CD4-positive, alpha-beta T cell treated with Interleukin-10 for 1 hour (primary cell): ENCODE data around the gene PCOLCE2.

Experiments
- DNase-seq: peaks from one replicate; pipeline ENCODE4 v3.0.0-alpha.2; 2020

PCOLCE2 gene, protein sequence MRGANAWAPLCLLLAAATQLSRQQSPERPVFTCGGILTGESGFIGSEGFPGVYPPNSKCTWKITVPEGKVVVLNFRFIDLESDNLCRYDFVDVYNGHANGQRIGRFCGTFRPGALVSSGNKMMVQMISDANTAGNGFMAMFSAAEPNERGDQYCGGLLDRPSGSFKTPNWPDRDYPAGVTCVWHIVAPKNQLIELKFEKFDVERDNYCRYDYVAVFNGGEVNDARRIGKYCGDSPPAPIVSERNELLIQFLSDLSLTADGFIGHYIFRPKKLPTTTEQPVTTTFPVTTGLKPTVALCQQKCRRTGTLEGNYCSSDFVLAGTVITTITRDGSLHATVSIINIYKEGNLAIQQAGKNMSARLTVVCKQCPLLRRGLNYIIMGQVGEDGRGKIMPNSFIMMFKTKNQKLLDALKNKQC

DNA sequence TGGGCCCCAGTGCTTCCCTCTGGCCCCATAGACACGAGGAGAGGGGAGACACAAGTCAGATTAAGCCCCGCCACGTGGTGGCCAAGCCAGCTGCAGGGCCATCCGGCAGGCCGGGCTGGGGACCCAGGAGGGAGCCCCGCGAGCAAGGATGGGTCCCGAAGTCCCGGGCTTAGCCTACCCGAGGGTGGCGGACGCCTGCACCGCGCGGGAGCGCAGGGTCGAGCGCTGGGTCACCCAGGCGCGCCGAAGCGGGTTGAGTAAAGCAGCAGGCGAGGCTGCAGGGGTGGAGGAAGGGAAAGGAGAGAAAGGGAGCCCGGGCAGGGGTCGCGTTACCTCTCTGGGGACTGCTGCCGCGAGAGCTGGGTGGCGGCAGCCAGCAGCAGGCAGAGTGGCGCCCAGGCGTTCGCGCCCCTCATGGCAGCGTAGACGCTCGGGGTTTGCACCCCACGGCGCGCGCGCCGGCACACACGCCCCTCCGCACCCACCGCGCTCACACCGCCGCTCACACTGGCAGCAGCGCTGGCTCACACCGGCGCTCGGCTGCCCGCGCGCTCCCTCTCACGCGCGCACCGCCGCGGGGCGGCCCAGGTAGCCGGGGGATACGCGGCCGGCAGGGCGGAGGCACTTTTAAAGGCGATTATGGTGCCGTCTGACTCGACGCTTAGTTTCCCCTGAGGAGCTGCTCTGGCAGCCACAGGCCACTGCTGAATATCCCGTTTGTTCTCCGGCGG lies at the start of gene PCOLCE2:
Gene PCOLCE2 (minus strand): TSS at position 603 of the 731 bp plus-strand sequence. CDS start 187 bp downstream, at position 416.
- DNase-seq = no peak

DNA sequence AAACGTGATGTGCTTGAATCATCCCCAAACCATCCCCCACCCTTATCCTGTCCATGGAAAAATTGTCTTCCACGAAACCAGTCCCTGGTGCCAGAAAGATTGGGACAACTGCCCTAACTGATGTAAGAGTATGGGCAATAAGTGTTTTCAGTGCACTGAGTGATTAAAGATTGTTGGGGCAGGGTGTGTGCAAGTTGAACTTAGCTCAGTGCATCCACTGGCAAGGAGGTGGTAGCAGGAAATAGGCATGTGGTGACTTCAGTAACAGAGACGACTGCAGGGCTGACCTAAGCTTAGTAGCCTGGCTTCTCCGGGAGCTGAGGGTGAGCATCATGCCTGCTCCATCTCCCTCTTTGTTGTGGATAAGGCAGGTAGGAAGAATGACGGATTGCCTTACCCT lies 47.1 kb upstream of the PCOLCE2 start:
- no peak for DNase-seq

DNA sequence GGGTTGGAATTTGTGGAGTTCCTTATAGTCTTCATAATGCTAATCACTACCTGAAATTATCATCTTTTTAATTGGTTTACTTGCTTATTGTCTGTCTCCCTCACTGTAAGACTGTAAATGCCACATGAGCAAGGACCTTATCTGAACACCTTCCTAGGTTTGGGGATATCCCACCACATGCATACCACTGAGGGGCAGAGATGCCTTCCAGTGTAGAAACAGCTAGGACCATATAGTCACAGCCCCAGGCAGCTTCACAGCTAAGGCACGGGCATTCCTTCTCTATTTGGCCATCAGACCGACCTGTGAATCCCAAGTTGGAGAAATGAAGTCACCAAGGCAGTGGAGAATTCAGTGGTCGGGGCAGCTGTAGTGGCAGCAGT lies 46.0 kb upstream of the PCOLCE2 start:
- DNase-seq = no peak

- no peak for DNase-seq
Measured at GRCh38 chr3:142934128-142934886, 45.4 kb upstream of the PCOLCE2 start.

DNA sequence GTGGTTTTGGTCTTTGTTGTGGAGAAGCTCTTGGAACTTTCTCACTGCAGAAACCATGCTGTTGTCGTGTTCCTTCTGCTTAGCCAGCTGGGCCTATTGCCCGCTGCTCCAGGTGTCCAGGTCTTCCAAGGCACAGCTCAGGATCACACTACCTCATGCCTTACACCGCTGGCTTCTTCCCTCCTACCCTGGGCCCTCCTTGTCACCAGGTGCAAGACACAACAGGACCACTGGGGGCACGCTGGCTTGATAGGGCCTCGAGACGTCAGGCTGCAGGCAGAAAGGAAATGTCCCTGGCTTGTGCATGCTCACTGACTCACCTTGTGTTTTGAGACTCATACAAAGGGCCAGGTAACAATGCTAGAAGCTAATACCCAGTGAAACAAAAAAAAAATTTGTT lies 42.3 kb upstream of the PCOLCE2 start:
- DNase-seq = peak; percentile 21

DNA sequence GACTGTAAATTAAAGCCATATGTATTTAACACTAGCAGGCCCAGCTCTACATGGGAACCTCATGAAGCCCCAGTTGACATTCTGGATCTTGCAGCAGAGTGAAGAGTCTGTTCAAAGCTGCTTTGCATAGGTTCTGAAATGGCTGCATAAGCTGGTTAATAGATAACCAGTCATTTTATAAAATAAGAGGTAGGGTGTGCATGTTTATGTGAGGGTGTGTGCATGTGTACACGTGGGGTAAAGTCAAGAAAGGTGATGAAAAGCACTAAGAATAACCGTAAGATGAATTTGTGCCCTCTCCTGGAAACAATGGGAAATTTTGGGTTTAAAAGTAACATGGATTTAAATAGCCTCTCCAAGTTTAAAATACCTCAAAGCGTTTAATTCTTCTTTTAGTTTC lies 41.6 kb upstream of the PCOLCE2 start:
- no peak for DNase-seq

GRCh38 chr3:142929890-142930289 lies 41.0 kb upstream of the PCOLCE2 start:
- no peak for DNase-seq

- peak; percentile 42 for DNase-seq
Measured at GRCh38 chr3:142929109-142929508, 40.2 kb upstream of the PCOLCE2 start.

DNA sequence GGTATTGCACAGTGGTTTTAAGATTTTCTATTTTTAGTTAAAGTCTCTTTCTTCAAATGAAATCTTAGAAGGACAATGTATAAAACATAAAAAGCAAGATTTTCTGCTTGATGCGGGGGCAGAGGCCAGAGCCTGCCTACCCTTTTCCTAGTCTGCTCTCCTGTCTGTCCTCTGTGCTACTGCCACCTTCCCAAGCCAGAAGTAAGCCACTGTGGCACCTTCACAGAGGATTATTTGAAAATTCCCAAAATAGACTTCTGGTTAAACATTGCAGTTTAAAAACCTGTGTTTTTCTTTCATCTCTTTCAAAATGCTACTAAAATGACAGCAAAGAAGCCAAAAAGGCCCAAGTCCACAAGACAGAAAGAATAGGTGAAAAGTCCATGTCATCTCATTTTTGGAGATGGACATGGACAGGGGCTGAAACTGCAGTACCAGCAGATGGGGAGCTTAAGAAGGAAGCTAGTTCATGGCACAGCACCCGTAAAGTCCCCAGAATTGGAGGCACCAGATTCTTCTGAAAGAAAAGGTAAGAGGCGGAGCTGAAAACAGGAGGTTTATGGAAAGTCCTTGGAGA lies 37.6 kb upstream of the PCOLCE2 start:
- no peak for DNase-seq

DNA sequence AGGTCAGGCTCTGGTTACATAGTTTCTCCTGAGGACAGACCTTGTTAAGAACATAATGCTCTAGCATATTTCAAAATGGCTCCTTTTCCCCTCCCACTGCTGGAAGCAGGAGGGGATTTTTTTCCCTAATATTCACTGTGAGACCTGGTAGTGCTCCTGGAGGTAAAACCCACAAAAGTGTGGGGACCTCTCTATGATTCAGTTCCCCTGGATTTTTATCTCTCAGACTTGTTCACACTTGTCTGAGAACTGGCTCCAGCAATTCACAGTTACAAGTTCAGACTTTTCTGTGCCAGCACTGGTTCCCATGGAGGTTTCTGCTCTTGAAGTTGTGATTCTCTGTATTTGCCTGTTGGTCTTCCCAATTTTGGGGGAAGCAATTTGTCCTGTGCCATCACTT lies 36.3 kb upstream of the PCOLCE2 start:
- DNase-seq = no peak

DNA sequence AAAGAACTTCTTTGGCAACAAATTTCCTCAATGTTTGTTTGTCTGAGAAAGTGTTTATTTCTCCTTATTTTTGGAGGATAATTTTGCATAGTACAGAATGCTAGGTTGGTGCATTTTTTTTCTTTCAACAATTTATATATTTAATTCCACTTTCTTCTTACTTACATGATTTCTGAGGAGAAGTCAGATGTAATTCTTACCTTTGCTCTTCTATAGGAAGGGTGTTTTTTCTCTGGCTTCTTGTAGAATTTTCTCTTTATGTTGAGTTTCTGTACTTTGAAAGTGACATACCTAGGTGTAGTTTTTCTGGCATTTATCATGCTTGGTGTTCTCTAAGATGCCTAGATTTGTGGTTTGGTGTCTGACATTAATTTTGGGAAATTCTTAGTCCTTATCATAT lies 34.8 kb upstream of the PCOLCE2 start:
- no peak for DNase-seq

DNA sequence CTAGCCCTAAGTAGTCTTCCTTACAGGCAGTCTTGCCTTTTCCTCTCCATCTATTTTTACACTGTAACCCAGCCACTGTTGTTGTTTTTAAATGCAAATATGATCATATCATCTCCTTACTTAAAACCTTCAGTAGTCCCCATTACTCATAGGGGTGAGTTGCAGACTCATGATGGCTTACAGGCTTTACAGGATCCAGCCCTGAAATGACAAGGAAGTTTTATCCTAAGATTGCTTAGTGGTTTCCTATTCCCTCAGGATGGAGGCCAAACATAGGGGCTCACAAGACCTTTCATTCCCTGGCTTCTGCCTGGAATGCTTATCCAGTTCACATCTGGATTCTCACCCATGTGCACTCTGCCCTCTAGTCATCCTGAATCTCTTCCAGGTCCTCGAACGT lies 27.7 kb upstream of the PCOLCE2 start:
- no peak for DNase-seq

DNA sequence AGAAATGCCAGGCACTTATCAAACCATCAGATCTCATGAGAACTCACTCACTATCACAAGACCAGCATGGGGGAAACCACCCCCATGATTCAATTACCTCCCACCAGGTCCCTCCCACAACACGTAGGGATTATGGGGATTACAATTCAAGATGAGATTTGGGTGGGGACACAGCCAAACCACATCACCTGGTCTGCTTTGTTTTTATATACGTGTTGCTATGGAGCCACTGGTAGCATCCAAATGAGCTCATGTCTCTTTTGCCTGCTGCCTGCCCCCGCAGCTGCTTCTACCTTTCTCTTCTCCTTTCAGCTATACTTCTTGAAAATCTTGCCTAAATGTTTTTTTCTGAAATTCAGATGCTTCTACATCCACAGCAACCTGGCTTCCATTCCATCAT lies 26.8 kb upstream of the PCOLCE2 start:
- no peak for DNase-seq

DNA sequence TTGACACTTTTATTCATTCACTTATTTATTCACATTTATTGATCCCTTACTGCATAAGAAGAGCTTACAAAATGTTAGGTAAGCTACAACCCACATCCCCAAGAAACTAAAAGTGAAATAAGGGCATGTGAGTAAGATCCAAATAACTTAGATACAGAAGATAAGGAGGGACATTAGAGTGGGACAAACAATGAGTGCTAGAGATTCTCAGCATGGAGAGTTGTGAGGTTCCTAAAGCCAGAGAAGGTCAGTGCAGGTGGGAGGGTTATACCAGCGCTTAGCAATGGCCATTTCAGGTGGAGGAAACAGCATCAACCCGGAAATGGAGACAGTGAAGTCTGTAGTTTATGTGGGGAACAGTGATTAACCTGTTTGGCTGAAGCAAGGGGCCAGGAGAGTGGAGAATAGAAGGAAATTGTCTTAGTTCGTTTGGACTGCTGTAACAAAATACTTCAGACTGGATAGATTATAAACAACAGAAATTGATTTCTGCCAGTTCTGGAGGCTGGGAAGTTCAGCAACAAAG lies 25.5 kb upstream of the PCOLCE2 start:
- DNase-seq = no peak

DNA sequence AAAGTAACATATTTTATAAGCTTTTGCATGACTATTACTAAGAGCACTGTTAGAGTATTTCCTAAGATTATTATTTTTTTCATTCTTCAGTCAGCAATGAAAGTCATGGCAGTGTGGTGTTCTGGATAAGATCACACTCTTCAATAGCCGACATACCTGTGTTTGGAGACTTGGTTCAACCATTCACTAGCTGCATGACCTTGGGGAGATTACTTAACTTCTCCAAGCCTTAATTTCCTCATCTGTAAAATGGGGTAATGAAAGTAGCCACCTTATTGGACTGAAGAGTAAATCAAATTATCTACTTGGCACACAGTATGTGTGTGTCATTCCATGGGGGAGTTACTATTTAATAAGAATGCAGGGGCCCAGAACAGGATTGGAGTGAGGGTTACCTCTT lies 24.5 kb upstream of the PCOLCE2 start:
- DNase-seq = no peak

GRCh38 chr3:142912402-142913172 lies 23.7 kb upstream of the PCOLCE2 start:
- no peak for DNase-seq

DNA sequence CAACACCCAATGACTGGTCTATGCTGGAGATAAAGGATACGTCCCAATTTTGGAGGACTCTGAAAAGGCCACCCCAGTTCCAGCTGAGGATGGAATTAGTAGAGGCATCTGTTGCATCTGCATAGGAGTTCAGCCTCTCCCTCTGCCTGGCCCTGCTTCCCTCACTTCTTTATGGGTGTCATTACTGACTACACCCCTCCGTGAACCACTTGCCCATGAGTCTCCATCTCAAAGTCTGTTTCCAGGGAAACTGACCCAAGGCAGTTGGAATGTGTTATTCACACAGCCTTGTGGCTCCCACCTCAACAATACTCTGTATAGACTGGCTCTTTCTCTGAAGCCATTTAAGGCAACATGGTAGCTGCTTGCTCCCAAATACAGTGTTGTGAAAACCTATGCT lies 21.4 kb upstream of the PCOLCE2 start:
- DNase-seq = no peak

- no peak for DNase-seq
Measured at GRCh38 chr3:142909282-142909681, 20.4 kb upstream of the PCOLCE2 start.

DNA sequence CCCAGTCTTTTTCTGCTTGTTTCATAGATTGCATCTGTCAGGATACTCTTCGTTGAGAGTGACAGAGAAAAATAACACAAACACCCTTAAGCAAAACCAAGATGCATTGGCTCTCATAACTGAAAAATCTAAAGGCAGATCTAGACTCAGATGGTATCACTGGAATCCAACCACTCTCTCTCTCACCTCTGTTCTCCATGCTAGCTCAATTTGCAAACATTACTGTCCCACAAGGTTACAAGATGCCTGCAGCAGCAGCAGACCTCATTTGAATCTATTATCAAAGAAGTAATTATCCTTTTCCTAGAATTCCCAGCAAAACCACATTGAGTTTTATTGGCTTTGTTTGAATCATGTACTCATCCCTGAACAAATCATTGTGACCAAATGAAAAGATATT lies 19.1 kb upstream of the PCOLCE2 start:
- DNase-seq = no peak

DNA sequence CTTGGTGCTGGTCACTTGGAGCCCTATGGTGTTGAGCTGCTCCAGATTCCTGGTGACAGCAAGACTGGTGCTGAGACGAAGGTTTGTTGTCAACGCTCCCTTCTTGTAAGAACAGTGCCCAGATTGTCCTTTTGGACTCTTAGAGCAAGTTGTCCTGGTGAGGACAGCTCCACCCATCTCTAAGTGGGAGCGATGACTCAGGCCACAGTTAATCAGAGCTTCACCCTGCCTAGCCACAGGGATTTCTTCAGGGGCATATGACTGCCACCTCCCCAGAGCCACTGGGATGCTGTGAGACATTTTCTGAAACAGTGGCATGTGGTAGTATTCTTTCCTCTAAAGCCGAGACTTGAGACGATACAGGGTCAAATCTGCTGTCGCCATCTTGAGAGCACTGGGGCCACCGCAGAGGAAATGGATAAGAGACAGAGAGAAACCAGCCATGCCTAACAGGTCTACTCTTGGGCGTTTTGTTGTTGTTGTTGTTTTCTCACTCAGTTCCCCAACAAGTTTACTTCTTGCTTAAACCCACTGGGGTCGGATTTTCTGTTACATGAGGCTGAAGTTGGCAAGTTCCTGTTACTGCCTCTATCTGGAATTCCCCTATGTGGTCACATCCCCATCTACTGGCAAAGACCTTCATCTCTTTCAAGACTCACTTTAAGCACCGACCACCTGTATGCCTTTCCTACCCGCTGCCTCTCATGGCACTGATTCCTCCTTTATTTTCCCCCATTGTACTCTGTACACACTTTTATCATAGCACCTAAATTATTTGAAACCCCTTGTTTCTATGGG lies 16.0 kb upstream of the PCOLCE2 start:
- no peak for DNase-seq

GRCh38 chr3:142902356-142902755 lies 13.5 kb upstream of the PCOLCE2 start:
- no peak for DNase-seq
